AG09319 (cell line): ENCODE data around the gene NPHP4.

ENCODE experiments used
- DNase-seq: peaks from one replicate; pipeline ENCODE4 v3.0.0-alpha.2; 2010; ENCODE audit warnings: low read depth; ENCODE audit errors: extremely low read depth
- CTCF ChIP-seq: IDR thresholded peaks from 2 replicates; pipeline ENCODE4 v1.5.1; 2011; ENCODE audit warnings: low read depth, mild to moderate bottlenecking, inconsistent platforms, low read length, moderate library complexity

The NPHP4 gene

GRCh38 chr1:5997316-5997715, 5.1 kb upstream of the NPHP4 start:
- no peak for TF ChIP-seq CTCF
- DNase-seq, result no peak

GRCh38 chr1:5996641-5997270, 4.5 kb upstream of the NPHP4 start:
- no peak for TF ChIP-seq CTCF
- DNase-seq, result no peak

- DNase-seq, result no peak
- no peak for TF ChIP-seq CTCF
These were observed 3.8 kb upstream of the NPHP4 start for GRCh38 chr1:5995871-5996630.

- TF ChIP-seq CTCF, result no peak
- DNase-seq, result no peak
These were observed 2.7 kb upstream of the NPHP4 start for GRCh38 chr1:5994713-5995621.

- no peak for TF ChIP-seq CTCF
- DNase-seq, result no peak
These were observed 1.6 kb upstream of the NPHP4 start for GRCh38 chr1:5993556-5994491.

GRCh38 chr1:5992814-5993555, 760 bp upstream of the NPHP4 start:
- DNase-seq, result no peak

More at GRCh38 chr1:5992814-5993555, 760 bp upstream of the NPHP4 start:
- no peak for TF ChIP-seq CTCF
